A375 (cell line): ENCODE results near the gene ARPC3. TPM values are rescaled to one million over a fixed set of nuclear protein-coding genes. Genes with fewer than 3 reads are reported as not detected.

Source experiments
- small RNA-seq: library from RNA; depleted of rRNA; stranded (forward); fragments of <200 nt; gene quantifications from one replicate; pipeline ENCODE3, GENCODE V24; 2014
- total RNA-seq: library from RNA; depleted of rRNA; stranded (reverse); fragments of >200 nt; shearing (Covaris generic); gene quantifications from 2 replicates; pipeline ENCODE4 v1.2.3, GENCODE V29; 2014; rRNA removed

Gene ARPC3
- 179 and 224 TPM in 2 replicates for total RNA-seq

DNA sequence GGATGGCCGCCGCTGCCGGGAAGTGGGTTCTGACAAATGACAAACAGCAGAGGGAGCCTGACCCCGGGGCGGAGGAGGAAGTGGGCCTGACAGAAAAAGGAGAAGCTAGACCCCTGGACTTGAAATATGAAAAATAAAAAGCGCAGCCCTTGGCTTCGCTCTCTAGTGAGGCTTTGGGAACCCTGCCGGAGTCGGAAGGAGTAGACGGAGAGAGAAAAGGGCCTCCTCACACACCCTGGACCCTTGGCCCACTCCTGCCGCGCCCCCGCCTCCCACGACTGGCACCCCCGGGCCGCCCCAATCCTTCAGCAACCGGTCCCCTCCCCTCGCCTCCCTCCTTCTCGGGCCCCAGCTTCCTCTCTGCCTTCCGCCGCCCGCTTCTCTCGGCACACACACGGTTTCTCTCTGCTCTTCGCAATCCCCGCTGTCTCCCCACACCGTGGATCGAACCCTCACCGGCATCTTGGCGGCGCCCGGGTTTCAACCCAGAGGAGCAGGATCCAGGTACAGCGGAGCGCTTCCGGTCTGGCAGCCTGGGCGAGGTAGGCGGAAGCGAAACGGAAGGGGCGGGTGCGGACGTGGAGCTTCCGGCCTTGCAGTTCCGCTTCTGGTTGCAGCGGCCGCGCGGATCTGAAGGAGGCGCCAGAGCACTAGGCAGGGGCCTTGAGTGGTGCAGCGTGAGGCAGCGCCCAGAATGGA lies at the start of gene ARPC3:
Gene ARPC3, minus strand, starts transcription at position 539 of the 699 bp plus-strand sequence. Its CDS starts 77 bp downstream, at position 462.

DNA sequence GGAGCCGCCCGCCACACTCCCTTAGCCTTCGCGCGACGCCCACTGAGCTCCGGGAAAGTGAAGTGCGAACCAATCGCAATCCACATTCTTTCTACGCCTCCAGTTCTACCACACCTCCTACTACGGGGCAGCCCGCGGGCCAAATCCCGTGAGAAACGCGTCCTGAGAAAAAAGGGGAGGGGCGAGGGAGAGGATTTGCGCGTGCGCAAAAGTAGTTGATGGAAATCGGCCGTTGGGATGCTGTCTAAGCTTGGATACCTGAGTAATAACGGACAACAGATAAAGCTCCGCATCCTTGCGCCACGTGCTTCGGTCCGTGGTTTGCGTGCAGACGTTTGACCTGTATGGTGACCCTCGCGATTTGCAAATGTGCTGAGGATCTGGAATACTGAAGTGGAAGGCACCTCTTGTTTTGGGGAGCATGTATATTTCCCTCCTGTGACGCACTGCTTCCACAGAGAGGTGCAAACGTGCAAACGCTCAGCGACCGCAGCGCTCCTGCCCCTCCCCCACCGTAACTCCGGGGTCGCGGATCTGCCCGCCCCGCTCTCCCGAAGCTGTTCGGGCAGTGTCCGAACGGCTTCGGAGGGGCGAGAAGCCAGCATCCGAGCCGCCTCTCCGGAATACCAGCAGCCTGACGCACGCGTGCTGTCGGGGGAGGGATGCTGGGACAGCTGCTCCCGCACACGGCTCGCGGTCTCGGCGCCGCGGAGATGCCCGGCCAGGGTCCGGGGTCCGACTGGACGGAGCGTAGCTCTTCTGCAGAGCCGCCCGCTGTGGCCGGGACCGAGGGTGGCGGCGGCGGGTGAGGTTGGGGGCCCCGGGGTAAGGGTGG lies 18.3 kb upstream of the ARPC3 start, which contains the start of the genes FAM216A and GPN3:
Gene FAM216A, plus strand, starts transcription at position 632 of the 835 bp plus-strand sequence. Its CDS starts 31 bp downstream, at position 663.
Gene GPN3, minus strand, starts transcription at position 44 of the 835 bp plus-strand sequence. CDS start 54 bp downstream, outside the sequence.

DNA sequence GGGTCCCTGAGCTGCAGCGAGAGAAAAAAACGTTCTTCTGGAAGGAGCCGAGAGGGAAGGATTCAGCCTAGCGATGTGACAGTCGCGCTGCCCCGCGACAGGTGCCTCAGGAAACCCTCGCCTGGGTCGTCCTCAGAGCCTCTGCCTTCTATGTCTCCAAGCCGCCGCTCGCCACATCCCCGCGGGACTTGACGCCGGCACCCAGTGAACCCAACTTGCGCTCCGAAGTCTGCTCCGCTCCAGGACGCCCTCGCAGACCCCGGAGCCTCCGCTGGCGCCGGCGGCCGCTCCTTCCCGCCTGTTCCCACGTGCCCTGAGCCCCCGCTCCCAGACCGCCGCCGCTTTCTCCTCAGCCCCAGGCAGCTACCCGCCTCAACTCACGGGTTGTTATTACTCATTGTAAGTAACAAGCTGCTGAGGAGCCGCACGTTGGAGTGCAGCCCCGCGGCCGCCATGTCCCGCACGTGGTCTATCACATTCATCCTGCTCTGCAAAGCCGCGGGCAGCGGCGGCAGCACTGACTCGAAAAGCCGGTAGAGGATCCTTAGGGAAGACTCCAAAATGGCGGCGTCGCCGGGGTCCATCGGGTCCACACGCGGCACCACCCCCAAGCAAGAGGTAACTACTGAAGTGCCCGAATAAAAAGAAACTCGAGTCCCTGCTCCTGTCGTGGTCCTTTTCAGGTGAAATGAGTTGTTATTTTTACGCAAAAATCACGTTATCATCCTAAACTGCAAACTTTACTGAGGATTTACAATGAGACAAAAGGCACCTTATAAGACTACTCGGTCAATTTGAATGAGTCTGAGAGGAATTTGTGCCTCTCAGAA lies 46.8 kb downstream of the ARPC3 start, which contains the start of gene ANAPC7:
Gene ANAPC7, minus strand, starts transcription at position 563 of the 830 bp plus-strand sequence. Its CDS starts 81 bp downstream, at position 482.

Small RNA genes lying within 50 kb of the gene (small RNA-seq; reads per million reads assigned to genes)
- not detected for gene RF00278

Other genes starting within 250 kb of the ARPC3 start
- 101 and 122 TPM in 2 replicates for gene ATP2A2, start 169.1 kb downstream of the ARPC3 start, total RNA-seq
- 65.8 and 69.3 TPM in 2 replicates for gene ANAPC7, start 46.6 kb downstream of the ARPC3 start, total RNA-seq
- 22.2 and 22.7 TPM in 2 replicates for gene GPN3, start 17.9 kb upstream of the ARPC3 start, total RNA-seq
- gene FAM216A, start 18.5 kb upstream of the ARPC3 start, total RNA-seq: 57.5 and 60.2 TPM in 2 replicates
- gene VPS29, start 51.8 kb upstream of the ARPC3 start, total RNA-seq: 46.7 and 62.7 TPM in 2 replicates
- gene RAD9B, start 52.0 kb upstream of the ARPC3 start, total RNA-seq: 0.24 and 0.26 TPM in 2 replicates
- 9.0 and 9.1 TPM in 2 replicates for gene PPTC7, start 133.0 kb upstream of the ARPC3 start, total RNA-seq
- gene TCTN1, start 163.8 kb upstream of the ARPC3 start, total RNA-seq: 19.7 and 28.1 TPM in 2 replicates
- gene HVCN1, start 238.8 kb upstream of the ARPC3 start, total RNA-seq: 0.11 and 0.30 TPM in 2 replicates